Endodermal cell (in vitro differentiated cells): Measurements from ENCODE around the gene F13A1. TPM values are rescaled to one million over a fixed set of nuclear protein-coding genes. Genes with fewer than 3 reads are reported as not detected.

Experiments used
- DNase-seq: peaks from one replicate; pipeline ENCODE4 v3.0.0-alpha.2; 2017
- H3K27ac ChIP-seq: 2 replicates; pipeline ENCODE4 v1.5.1; 2013; ENCODE audit warnings: mild to moderate bottlenecking, low read depth, low read length, moderate library complexity
- H3K27me3 ChIP-seq: 2 replicates; pipeline ENCODE4 v1.6.1; 2013; ENCODE audit warnings: mild to moderate bottlenecking, low read length, moderate library complexity; ENCODE audit not compliant: insufficient read depth, control insufficient read depth, poor library complexity, severe bottlenecking
- H3K36me3 ChIP-seq: 2 replicates; pipeline ENCODE4 v1.7.0; 2013; ENCODE audit warnings: mild to moderate bottlenecking, low read length, moderate library complexity; ENCODE audit not compliant: control insufficient read depth, insufficient read depth
- H3K4me1 ChIP-seq: one replicate; pipeline ENCODE4 v1.7.0; 2013; ENCODE audit warnings: low read length; ENCODE audit not compliant: control insufficient read depth, insufficient read depth
- H3K4me3 ChIP-seq: 2 replicates; pipeline ENCODE4 v1.5.1; 2013; ENCODE audit warnings: mild to moderate bottlenecking, low read length, moderate library complexity
- H3K9ac ChIP-seq: 2 replicates; pipeline ENCODE4 v1.6.1; 2013; ENCODE audit warnings: mild to moderate bottlenecking, low read length, moderate library complexity; ENCODE audit not compliant: poor library complexity, severe bottlenecking; ENCODE audit errors: extremely low read depth
- H3K9me3 ChIP-seq: 2 replicates; pipeline ENCODE4 v1.6.1; 2013; ENCODE audit warnings: mild to moderate bottlenecking, low read length, moderate library complexity; ENCODE audit not compliant: control insufficient read depth
- H3K27ac Mint-ChIP-seq: 2 replicates; pipeline ENCODE4 v1.8.0; 2020; ENCODE audit warnings: mixed read lengths
- H3K27me3 Mint-ChIP-seq: 2 replicates; pipeline ENCODE4 v1.8.0; 2021; ENCODE audit warnings: mild to moderate bottlenecking, mixed read lengths; ENCODE audit not compliant: insufficient read depth
- H3K36me3 Mint-ChIP-seq: 2 replicates; pipeline ENCODE4 v1.8.0; 2020; ENCODE audit warnings: low read depth, mixed read lengths
- H3K4me1 Mint-ChIP-seq: 2 replicates; pipeline ENCODE4 v1.8.0; 2020; ENCODE audit warnings: mixed read lengths
- H3K4me3 Mint-ChIP-seq: 2 replicates; pipeline ENCODE4 v1.8.0; 2020; ENCODE audit warnings: mild to moderate bottlenecking, moderate library complexity, mixed read lengths
- H3K9me3 Mint-ChIP-seq: 2 replicates; pipeline ENCODE4 v1.8.0; 2020; ENCODE audit warnings: mild to moderate bottlenecking, mixed read lengths
- CTCF ChIP-seq: fragments of 200-600 bp; sonication (generic); conservative IDR thresholded peaks from 2 replicates; pipeline ENCODE4 v1.5.0; 2021; ENCODE audit warnings: antibody characterized with exemption, mild to moderate bottlenecking
- WGBS, 2 experiments: methylation state at CpG; one replicate each; pipeline versions ENCODE4 v1.1.5 to v1.1.7; 2013; ENCODE audit warnings: missing lambda C conversion rate in 2 of 2, mixed read lengths in 1 of 2; ENCODE audit not compliant: insufficient coverage in 1 of 2, insufficient read length in 1 of 2; 5-methylcytosine and 5-hydroxymethylcytosine counted together
- total RNA-seq, 2 donors: library from RNA; stranded (reverse); fragmentation: NEBNext Ultra II Directional in 1 of 2; extraction: Animal tissue kit (Norgen Biotek cat#: 25700) in 1 of 2; gene quantifications; 2 replicates in 1 of 2; 3 replicates in 1 of 2; pipeline ENCODE4 v1.2.1, GENCODE V29; 2021

F13A1 gene
- total RNA-seq, 2 donors from 2014 or later, result 1.1 to 1.3 TPM

GRCh38 chr6:6357530-6357929 is 37.1 kb upstream of the F13A1 start:
- H3K27ac Mint-ChIP-seq, result no peak overlapping the region
- H3K9ac ChIP-seq, result no peak overlapping the region
- no peak for DNase-seq
- H3K27me3 ChIP-seq, result no peaks in the 10 kb centered on the region
- no peak overlapping the region for H3K27ac ChIP-seq
- no peaks in the 10 kb centered on the region for H3K36me3 Mint-ChIP-seq
- no peaks in the 10 kb centered on the region for H3K4me1 Mint-ChIP-seq
- no peaks in the 10 kb centered on the region for H3K27me3 Mint-ChIP-seq
- H3K4me3 ChIP-seq, result no peak overlapping the region
- no peak overlapping the region for H3K4me3 Mint-ChIP-seq
- WGBS, 2 experiments, result 92 to 96% methylated on average over 3 of the region's 3 CpGs
- H3K36me3 ChIP-seq, result no peaks in the 10 kb centered on the region
- no peaks in the 10 kb centered on the region for H3K9me3 Mint-ChIP-seq
- no peaks in the 10 kb centered on the region for H3K9me3 ChIP-seq
- no peaks in the 10 kb centered on the region for H3K4me1 ChIP-seq
- no peak for TF ChIP-seq CTCF

GRCh38 chr6:6357032-6357431 is 36.6 kb upstream of the F13A1 start:
- H3K27me3 Mint-ChIP-seq, result no peaks in the 10 kb centered on the region
- no peak overlapping the region for H3K4me3 Mint-ChIP-seq
- no peaks in the 10 kb centered on the region for H3K4me1 ChIP-seq
- TF ChIP-seq CTCF, result no peak
- DNase-seq, result no peak
- H3K27ac ChIP-seq, result no peak overlapping the region
- H3K36me3 Mint-ChIP-seq, result no peaks in the 10 kb centered on the region
- H3K27ac Mint-ChIP-seq, result no peak overlapping the region
- H3K27me3 ChIP-seq, result no peaks in the 10 kb centered on the region
- no peak overlapping the region for H3K4me3 ChIP-seq
- H3K36me3 ChIP-seq, result no peaks in the 10 kb centered on the region
- WGBS, 2 experiments, result 73 to 81% methylated on average over 3 to 6 of the region's 6 CpGs
- H3K9me3 ChIP-seq, result no peaks in the 10 kb centered on the region
- H3K9ac ChIP-seq, result no peak overlapping the region
- H3K9me3 Mint-ChIP-seq, result no peaks in the 10 kb centered on the region
- no peaks in the 10 kb centered on the region for H3K4me1 Mint-ChIP-seq

- DNase-seq, result no peak
- no peak overlapping the region for H3K27ac Mint-ChIP-seq
- H3K4me3 ChIP-seq, result no peak overlapping the region
- 94 to 100% methylated on average over 4 to 6 of the region's 6 CpGs for WGBS, 2 experiments
- H3K4me1 Mint-ChIP-seq, result no peaks in the 10 kb centered on the region
- H3K4me1 ChIP-seq, result no peaks in the 10 kb centered on the region
- no peak overlapping the region for H3K27ac ChIP-seq
- no peaks in the 10 kb centered on the region for H3K36me3 Mint-ChIP-seq
- no peaks in the 10 kb centered on the region for H3K27me3 ChIP-seq
- no peaks in the 10 kb centered on the region for H3K9me3 ChIP-seq
- H3K27me3 Mint-ChIP-seq, result no peaks in the 10 kb centered on the region
- H3K9me3 Mint-ChIP-seq, result no peaks in the 10 kb centered on the region
- H3K9ac ChIP-seq, result no peak overlapping the region
- H3K4me3 Mint-ChIP-seq, result no peak overlapping the region
- no peaks in the 10 kb centered on the region for H3K36me3 ChIP-seq
- no peak for TF ChIP-seq CTCF
These were observed 32.3 kb upstream of the F13A1 start for GRCh38 chr6:6352772-6353171.
